Measurements from ENCODE around the gene LRRC42.
A peak's percentile ranks its signal among the peaks of the same experiment; 100 is the strongest.

The LRRC42 gene

DNA sequence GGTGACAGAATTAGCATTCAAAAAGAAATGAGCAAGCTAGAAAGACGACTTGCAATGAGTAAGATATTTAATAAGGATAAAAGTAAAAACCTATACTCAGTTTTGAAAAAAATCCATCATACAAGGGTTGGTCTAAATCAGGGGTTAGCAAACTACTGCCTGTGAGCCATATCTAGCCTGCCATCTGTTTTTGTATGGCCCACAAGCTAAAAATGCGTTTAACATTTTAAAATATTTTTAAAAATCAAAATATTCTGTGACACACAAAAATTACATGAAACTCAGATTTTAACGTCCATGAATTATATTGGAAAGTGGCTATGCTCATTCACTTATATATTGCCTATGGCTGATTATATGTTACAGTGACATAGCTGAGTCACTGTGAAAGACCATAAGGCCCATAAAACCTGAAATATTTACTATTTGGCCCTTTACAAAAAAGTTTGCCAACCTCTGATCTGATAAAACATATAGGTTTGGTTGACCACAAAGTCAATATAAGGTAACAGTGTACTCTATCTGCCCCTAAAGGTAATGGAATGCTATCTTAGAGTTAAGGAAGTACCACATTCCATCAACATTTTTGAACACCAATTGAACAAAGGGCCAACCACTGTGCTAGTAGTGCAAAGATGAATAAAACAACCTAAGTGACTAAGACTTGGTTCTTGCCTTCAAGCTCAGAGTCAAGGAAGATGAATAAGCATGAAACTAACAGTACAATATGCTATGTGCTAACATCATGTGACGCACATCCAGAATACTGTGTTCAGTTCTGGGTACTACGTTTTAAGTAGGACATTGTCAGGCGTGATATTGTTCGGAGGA, 3.8 kb upstream of the LRRC42 start:
- no peak for DNase-seq (ENCODE audit: low read depth)
- H3K4me3 ChIP-seq (replicated peaks; ENCODE audit: low read depth, low read length) = no peak overlapping the region
- TF ChIP-seq, protein P1, sequence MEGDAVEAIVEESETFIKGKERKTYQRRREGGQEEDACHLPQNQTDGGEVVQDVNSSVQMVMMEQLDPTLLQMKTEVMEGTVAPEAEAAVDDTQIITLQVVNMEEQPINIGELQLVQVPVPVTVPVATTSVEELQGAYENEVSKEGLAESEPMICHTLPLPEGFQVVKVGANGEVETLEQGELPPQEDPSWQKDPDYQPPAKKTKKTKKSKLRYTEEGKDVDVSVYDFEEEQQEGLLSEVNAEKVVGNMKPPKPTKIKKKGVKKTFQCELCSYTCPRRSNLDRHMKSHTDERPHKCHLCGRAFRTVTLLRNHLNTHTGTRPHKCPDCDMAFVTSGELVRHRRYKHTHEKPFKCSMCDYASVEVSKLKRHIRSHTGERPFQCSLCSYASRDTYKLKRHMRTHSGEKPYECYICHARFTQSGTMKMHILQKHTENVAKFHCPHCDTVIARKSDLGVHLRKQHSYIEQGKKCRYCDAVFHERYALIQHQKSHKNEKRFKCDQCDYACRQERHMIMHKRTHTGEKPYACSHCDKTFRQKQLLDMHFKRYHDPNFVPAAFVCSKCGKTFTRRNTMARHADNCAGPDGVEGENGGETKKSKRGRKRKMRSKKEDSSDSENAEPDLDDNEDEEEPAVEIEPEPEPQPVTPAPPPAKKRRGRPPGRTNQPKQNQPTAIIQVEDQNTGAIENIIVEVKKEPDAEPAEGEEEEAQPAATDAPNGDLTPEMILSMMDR (IDR thresholded peaks at IDR 0.05; ENCODE audit: low read length, missing control alignments) = no peak

DNA sequence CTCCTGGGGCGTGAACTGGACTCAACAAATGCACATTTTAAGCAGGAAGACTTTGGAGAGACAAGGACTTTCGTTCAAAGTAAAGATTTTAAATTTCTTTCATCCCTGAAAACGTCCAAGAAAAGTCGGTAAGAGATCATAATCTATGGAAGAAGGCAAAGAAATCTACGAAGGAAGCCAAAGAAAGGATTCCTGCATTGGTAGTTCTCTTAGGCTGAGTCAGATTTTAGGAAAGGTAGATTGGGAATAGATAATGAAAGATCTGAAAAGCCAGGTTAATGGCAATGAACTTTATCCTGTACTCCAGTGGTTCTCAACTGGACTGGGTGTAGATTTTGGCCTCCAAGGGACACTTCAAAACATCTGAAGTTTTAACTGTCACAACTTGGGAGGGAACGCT, 3.1 kb upstream of the LRRC42 start:
- H3K4me3 ChIP-seq (replicated peaks; ENCODE audit: low read depth, low read length) = no peak overlapping the region
- no peak for DNase-seq (ENCODE audit: low read depth)
- TF ChIP-seq, protein P1 (IDR thresholded peaks at IDR 0.05; ENCODE audit: low read length, missing control alignments) = no peak

DNA sequence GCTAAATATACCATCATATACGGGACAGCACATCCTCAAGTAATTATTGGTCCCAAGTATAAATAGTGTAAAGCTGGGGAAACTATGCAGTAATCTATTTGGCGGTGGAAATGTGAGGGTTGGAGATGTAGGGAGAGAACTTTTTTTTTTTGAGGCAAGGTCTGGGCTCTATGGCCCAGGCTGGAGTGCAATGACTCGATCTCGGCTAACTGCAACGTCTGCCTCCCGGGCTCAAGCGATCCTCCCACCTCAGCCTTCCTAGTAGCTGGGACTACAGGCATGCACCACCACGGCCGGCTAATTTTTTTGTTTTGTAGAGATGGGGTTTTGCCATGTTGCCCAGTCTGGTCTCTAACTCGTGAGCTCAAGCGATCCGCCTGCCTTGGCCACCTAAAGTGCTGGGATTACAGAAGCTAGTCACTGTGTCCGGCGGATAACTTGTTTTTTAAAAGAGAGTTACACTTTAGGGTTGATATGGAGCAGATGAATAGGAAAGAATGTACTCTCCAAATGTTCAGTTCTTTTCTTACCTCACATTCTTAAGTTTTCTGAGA, 2.6 kb upstream of the LRRC42 start:
- TF ChIP-seq, protein P1 (IDR thresholded peaks at IDR 0.05; ENCODE audit: low read length, missing control alignments) = no peak
- H3K4me3 ChIP-seq (replicated peaks; ENCODE audit: low read depth, low read length) = no peak overlapping the region
- no peak for DNase-seq (ENCODE audit: low read depth)

DNA sequence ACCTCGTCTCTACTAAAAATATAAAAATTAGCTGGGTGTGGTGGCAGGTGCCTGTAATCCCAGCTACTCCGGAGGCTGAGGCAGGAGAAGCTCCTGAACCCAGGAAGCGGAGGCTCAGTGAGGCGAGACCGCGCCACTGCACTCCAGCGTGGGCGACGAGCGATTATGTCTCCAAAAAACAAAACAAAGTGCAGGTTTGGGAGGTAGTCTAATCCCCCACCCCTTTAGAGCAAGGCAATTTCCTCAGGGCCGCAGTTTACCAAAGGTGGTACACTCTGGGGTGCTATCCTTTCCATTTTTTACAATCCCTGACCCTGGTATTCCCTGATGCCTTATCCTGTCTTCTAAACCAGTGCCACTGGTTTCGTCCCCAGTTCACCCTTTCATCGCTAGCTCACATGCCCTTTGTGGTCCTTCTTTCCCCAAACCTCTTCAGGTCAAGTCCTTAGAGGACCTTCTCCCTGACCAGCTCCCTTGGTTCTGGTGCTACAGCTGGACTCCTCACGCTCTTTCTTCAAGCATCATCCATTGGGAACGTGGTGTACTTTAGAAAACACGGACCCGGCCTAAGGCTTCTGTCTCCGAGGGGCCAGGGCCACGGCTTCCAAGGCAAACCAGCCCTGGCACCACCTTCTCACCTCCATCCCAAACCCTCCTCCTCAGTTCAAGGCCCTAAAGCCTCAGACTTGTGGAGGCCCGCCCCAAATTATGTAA, 1.5 kb upstream of the LRRC42 start:
- TF ChIP-seq, protein P1 (IDR thresholded peaks at IDR 0.05; ENCODE audit: low read length, missing control alignments) = no peak
- peak; percentile 15 for DNase-seq (ENCODE audit: low read depth)
- peak overlapping the region; percentile 89 for H3K4me3 ChIP-seq (replicated peaks; ENCODE audit: low read depth, low read length)

DNA sequence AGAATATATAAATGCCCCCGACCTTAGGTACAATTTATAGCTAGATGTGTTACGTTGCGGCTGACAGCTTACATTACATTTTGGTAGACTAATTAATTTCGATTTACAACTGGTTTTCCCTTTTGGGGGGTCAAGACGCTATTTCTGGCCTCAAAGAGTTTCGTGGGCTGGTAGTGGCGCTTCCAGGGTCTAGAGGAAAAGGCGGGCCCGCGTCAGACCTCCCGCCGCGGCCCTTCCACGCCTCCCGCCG, 1.0 kb upstream of the LRRC42 start:
- TF ChIP-seq, protein P1 (IDR thresholded peaks at IDR 0.05; ENCODE audit: low read length, missing control alignments) = no peak
- no peak for DNase-seq (ENCODE audit: low read depth)
- H3K4me3 ChIP-seq (replicated peaks; ENCODE audit: low read depth, low read length) = peak overlapping the region; percentile 89

DNA sequence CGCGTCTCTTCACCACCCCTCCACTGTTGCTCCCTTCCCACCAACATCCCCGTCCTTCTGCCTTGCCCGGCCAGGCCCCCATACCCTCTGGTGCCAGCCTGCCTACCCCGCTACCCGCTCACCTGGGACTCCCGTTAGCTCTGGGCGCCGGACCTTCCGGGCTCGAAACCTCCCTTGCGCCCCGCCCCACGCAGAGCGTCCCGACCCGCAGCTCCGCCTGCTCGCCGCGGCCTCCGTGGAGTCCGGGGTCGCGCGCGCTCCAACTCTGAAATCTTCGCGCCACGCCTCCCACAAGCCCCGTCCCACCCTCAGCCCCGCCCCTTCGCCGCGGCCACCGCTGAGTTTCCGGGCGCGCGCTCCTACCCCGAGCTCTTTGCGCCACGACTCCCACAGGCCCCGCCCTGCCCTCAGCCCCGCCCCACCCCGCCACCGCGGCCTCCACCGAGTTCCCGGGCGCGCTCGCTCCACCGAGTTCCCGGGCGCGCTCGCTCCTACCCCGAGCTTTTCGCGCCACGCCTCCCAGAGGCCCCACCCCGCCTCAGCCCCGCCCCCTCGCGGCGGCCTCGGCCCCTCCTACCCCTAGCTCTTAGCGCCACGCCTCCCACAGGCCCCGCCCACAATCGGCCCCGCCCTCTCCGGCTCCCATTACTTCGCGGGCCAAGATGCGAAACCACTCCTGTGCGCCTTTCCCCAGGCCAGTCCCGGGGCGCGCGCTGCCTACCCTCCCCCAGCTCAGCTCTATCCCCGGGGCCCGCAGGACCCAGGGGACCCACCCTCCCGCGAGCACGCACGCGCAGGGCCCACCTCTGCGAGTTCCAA, 508 bp upstream of the LRRC42 start, which contains the start of gene IFT25:
IFT25 (minus strand) TSS at position 267 of the 819 bp plus-strand sequence. CDS start 5,617 bp downstream, outside the sequence.
- TF ChIP-seq, protein P1 (IDR thresholded peaks at IDR 0.05; ENCODE audit: low read length, missing control alignments) = no peak
- DNase-seq (ENCODE audit: low read depth) = peak; percentile 97
- H3K4me3 ChIP-seq (replicated peaks; ENCODE audit: low read depth, low read length) = peak within 1 kb of the TSS; percentile 89

All from fibroblast of pulmonary artery (primary cell).